Midbrain (tissue), 1 donor: ENCODE measurements around the gene FHIT.

Experiments
- DNase-seq: peaks from one replicate; lab custom pipeline; 2025; lab: John Stamatoyannopoulos, UW

The FHIT gene

DNA sequence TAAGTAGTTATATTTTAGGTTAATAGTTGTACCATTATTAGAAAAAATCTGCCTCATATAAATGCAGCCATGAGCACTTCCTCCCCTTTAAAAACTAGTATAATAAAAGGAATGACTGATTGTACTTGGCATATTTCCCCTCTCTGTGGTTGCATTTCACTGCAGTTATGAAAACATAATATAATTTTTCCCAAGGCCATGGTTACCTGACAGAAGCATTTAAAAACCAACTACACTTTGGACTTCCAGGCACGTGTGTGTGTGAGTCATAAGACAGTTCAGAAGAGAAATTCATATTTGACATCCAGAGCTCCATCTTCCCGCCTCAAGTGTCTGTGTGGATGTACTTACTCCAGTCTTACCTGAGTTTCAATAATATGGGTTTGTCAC is 1373.2 kb downstream of the FHIT start:
- no peak for DNase-seq

- DNase-seq = no peak
Observed at GRCh38 chr3:59877263-59878037, 1373.8 kb downstream of the FHIT start.

GRCh38 chr3:59876533-59877062 is 1374.7 kb downstream of the FHIT start:
- DNase-seq = peak; percentile 30

DNA sequence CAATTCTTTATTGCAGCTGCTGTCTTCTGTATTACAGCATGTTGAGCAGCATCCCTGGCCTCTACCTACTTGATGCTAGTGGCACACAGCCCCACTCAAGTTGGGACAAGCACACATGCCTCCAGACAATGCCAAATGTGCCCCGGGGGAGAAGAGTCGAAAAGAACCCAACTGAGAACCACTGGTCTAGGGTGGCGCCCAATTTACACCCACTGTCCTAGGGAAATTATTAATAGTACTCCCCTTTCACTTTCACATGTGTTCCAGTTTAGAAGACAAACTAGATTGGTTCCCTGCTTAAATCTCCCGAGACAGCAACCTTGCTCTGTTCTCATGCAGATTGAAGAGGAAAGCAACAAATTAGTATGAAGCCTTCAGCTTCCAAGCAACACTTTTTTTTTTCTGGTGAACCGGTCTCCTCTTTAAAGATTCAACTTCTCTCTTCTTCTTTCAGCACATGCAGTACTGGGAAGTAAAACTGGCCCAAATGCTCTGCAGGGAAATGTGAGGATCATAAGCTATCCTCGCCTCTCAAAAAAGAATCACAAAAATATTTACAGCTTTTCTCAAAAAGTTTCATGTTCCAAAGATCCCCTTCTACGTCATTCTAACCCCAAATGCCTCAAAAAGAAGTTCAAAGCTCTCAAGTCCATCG is 1377.5 kb downstream of the FHIT start:
- DNase-seq = peak; percentile 16

DNA sequence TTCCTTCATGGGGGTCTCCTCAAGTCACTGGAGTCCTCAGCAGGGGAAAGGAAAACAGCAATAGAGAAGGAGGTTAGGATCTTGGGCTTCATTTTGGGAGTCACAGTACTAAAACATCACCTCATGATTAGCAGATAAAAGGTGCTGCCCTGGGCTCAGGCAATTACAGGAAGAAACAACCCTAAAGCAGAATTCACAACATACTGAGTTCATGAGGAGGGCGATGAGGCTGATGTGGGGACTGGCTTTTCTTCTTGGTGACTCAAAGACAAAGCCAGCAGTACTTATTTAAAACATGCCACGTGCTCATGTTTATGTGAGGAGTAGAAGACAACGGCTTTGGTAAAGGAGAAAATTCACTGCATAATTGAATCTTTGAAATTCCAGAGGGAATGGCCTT is 1379.1 kb downstream of the FHIT start:
- no peak for DNase-seq

DNA sequence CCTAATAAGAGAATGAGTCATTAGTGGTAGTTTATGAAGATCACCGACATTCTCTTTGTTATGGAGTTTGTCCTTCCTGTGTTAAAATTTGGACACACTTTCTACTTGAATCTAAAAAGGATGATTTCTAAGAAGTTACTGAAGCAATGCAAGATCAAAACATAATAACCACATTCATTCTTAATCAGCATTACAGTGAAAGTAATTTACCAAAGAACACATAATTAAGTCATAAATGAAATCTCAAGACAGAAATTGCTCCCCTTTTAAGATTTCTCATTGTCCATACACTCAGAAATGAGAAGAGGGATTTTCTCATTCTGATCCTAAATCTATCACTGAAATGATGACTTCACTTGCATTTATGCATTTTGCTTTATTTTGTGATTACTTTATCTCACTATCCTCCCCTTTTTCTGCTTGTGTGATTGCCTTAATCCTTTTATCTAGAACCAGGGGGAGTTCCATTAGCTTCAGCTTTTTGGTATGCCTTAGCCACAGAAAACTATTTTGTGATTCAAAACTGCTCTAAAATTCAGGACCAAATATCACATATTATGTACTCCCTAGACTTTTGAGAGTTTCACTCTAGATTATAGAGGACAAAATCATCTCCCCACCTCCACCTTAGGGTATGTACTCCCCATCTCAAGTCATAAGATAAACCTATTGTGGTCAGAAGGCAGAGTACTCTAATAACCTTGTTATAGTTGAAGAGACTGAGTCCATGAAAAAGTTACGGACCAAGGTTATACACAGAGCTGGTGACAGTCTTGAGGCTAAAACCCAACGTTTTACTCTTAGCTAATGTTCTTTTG is 1383.9 kb downstream of the FHIT start:
- no peak for DNase-seq

DNA sequence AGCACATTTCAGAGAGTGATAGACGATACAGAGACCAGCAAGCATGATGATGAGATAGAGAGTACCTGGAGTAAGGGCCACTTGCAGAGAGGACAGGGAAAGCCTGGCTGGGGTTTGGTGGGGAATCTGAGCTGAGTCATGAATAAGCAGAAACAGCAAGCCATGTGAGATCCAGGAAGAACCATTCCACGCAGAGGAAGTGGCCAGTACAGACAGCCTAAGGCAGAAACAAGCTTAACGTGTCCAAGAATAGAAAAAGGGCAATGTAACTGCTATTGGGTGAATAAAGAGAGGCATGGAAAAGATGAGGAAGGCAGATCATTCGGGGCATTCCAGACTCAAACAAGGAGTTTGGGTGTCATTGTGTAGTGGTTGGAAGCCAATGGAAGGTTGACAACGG is 1385.2 kb downstream of the FHIT start:
- peak; percentile 41 for DNase-seq

GRCh38 chr3:59865351-59865750 is 1385.9 kb downstream of the FHIT start:
- DNase-seq = no peak

DNA sequence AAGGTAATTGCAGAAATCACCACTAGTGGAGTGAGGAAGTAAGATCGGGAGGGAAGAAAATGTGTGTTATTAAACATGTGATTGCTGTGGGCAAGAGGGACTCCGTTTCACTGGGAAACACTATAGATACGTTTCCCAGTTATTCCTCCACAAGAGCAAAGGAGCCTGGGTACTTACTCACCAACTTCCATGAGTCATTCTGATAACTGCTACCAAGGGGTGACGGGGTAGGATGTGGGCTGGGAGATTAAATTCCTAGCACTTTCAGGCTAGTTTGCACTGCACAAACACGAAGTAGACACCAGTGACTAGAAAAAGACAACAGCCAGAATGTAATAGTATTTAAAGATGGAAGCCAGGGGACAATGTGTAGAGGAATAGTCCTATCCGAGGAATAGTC is 1388.6 kb downstream of the FHIT start:
- DNase-seq = no peak

- DNase-seq = peak; percentile 69
Observed at GRCh38 chr3:59857589-59858346, 1393.5 kb downstream of the FHIT start.

DNA sequence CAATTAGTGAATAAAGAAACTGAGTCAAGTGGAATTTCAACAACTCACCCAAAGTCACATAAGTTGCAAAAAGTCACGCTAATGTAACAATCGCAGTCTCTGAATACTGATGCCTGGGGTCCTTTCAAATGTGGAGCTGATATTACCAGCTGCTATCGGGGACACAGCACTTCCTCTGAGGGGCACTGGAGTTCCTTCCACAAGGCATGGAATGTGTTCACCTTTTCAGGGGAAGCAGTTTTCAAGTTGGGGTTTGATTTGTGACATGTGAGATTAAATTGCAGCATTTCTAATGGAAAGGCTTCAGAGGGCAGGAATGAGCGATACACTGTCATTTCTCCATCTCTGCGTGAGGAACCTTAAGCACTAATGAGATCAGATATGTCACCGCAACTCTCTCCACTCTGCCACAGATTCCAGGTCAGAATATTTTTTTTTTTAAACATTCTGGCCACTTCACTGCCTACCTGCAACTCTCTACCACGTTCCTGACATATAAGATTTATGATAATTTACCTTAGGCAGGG is 1394.3 kb downstream of the FHIT start:
- no peak for DNase-seq

DNA sequence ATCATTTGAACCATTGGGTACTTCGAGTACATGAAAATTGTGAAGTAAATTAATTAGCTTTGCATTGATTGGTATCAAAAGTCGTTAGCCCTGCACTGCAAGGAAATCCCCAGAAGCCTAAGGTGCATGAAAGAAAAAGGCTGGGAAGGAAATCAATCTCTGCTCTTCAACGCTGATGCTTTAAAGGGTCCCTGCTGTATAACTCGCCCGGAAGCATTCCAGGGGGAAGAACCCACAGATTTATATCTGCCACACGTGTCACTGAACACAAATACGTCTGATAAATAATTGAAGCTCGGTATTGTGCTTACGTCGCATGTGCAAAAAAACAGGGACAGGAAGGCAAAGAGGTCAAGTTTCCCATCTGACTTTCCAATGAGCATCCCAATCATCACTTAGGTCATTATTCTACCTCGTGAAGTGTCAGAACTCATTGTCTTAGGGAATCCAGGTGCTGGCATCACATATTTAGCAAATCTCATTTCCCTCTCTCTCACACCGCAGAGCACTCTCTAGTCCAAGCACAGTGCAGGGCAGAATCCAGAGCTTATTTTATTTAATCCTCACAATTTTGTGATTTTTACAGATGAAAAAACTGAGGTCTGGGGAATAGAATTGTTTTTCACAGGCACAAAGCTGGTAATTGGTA is 1397.1 kb downstream of the FHIT start:
- DNase-seq = no peak

DNA sequence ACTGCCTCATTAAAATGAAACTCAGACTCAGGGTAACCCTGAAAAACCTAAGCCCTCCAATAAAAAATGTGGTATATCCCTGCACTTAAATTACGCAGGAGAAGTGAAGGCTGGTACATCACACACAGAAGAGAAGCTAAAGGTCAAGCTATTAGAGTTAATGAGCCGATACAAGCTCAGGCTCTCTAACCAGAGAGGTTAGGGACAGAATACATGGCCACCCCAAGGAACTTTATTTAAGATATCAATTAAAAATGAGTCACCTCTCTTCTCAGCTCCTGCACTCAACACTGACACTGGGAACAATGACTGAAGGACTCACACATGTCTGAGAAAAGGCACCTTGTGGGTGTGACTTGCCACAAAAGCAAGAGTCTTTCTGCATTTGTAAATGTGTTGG is 1400.8 kb downstream of the FHIT start:
- DNase-seq = no peak

GRCh38 chr3:59845386-59845785 is 1405.9 kb downstream of the FHIT start:
- no peak for DNase-seq

DNA sequence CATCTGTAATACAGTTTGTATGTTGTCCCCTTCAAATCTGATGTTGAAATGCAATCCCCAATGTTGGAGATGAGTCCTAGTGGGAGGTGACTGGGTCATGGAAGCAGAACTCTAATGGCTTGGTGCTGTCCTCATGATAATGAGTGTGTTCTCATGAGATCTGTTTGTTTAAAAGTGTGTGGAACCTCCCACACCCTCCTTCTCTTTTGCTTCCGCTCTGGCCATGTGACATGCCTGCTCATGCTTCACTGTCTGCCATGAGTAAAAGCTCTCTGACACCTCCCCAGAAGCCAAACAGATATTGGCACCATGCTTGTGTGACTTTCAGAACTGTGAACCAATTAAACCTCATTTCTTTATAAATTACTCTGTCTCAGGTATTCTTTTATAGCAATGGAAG is 1407.4 kb downstream of the FHIT start:
- DNase-seq = no peak

- DNase-seq = no peak
Observed at GRCh38 chr3:59839810-59840515, 1411.3 kb downstream of the FHIT start.

- no peak for DNase-seq
Observed at GRCh38 chr3:59839283-59839682, 1412.0 kb downstream of the FHIT start.

DNA sequence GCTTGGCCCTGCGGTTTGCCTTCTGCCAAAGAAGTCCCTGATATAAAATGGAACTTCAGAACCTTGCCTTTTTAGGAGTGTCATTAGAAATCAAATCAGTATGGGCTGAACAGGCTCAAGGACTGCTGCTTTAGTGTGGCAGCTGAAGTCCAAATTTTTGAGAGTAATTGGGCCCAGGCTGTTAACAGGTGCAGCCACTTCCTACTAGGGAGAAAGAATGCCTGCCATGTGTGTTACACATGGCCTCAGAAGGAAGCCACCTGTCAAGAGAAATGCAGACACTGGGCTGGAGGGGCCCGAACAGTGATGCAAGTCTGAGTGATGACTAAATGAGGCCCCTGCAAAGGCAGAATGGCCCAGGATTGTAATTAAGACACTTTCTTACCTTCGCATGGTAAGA is 1414.7 kb downstream of the FHIT start:
- no peak for DNase-seq

- DNase-seq = no peak
Observed at GRCh38 chr3:59832702-59833101, 1418.5 kb downstream of the FHIT start.

DNA sequence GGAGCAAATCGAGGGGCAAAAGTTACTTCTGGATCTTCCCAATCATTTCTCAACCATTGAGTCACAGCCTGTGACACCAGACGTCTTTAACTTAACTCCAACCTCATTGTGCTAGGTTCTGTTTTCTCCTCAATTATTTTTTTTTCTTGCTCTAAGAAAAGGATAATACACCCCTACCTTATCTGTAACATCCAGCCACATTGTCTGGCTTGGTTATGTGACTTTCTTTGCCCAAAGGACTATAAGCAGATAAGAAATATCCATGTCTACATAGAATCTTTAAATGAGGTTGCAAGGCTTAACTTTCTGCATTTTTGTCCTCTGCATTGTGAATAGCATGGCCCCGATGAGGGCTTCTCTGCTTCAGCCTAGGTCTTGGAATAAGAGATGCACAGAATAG is 1419.0 kb downstream of the FHIT start:
- DNase-seq = no peak
